Stimulated activated naive CD8-positive, alpha-beta T cell treated with anti-CD3 and anti-CD28 coated beads, Interleukin-15, amount 100 ng/mL, for 72 hours (primary cell): ENCODE results near the gene LORICRIN.
A peak's percentile ranks its signal among the peaks of the same experiment; 100 is the strongest.

Experiments
- ATAC-seq: fragments of 150-1000 bp; cut with Tn5 transposase; 2 replicates; pipeline ENCODE4 v1.10.0; 2021; ENCODE audit warnings: mild to moderate bottlenecking, moderate library complexity
- DNase-seq, 2 donors: peaks; one replicate each; pipeline ENCODE4 v3.0.0; 2021 to 2022
- H3K27ac Mint-ChIP-seq, 2 donors: one replicate each; pipeline ENCODE4 v1.8.0; 2022; ENCODE audit warnings: mild to moderate bottlenecking in 2 of 2, mixed read lengths in 2 of 2, moderate library complexity in 2 of 2
- H3K27me3 Mint-ChIP-seq: one replicate; pipeline ENCODE4 v1.8.0; 2022; ENCODE audit warnings: mixed read lengths
- H3K4me1 Mint-ChIP-seq: one replicate; pipeline ENCODE4 v1.8.0; 2022; ENCODE audit warnings: mild to moderate bottlenecking, mixed read lengths
- H3K4me3 Mint-ChIP-seq, 2 donors: one replicate each; pipeline ENCODE4 v1.8.0; 2022; ENCODE audit warnings: mild to moderate bottlenecking in 2 of 2, mixed read lengths in 2 of 2, moderate library complexity in 1 of 2
- H3K9me3 Mint-ChIP-seq, 2 donors: one replicate each; pipeline ENCODE4 v1.8.0; 2022; ENCODE audit warnings: mixed read lengths in 2 of 2

Gene LORICRIN

GRCh38 chr1:153238527-153238926 lies 21.0 kb upstream of the LORICRIN start:
- H3K4me3 Mint-ChIP-seq: no peak overlapping the region
- peaks cover 13% of the 10 kb centered on the region for H3K27me3 Mint-ChIP-seq
- no peak overlapping the region for H3K27ac Mint-ChIP-seq
- no peaks in the 10 kb centered on the region for H3K9me3 Mint-ChIP-seq
- H3K4me1 Mint-ChIP-seq: no peaks in the 10 kb centered on the region
- DNase-seq (no peak), ATAC-seq (no peak)

GRCh38 chr1:153242160-153242559 lies 17.3 kb upstream of the LORICRIN start:
- DNase-seq: no peak
- Mint-ChIP-seq H3K4me1 (no peaks in the 10 kb centered on the region), H3K9me3 (peaks cover 11 to 13% of the 10 kb centered on the region in 2 donors), H3K27me3 (peaks cover 8% of the 10 kb centered on the region), H3K4me3 (no peak overlapping the region), H3K27ac (no peak overlapping the region)
- no peak for ATAC-seq

GRCh38 chr1:153245466-153245865 lies 14.0 kb upstream of the LORICRIN start:
- H3K27ac Mint-ChIP-seq: no peak overlapping the region
- peaks cover 11 to 13% of the 10 kb centered on the region in 2 donors for H3K9me3 Mint-ChIP-seq
- DNase-seq (no peak), ATAC-seq (no peak)
- peaks cover 18% of the 10 kb centered on the region for H3K27me3 Mint-ChIP-seq
- no peak overlapping the region for H3K4me3 Mint-ChIP-seq
- H3K4me1 Mint-ChIP-seq: no peaks in the 10 kb centered on the region

- Mint-ChIP-seq H3K4me1 (no peaks in the 10 kb centered on the region), H3K27me3 (peaks cover 20% of the 10 kb centered on the region), H3K4me3 (no peak overlapping the region), H3K27ac (no peak overlapping the region), H3K9me3 (peaks cover 11 to 13% of the 10 kb centered on the region in 2 donors)
- ATAC-seq (no peak), DNase-seq (no peak)
These were observed 13.5 kb upstream of the LORICRIN start for GRCh38 chr1:153246018-153246417.

GRCh38 chr1:153246825-153247224 lies 12.7 kb upstream of the LORICRIN start:
- Mint-ChIP-seq H3K4me3 (no peak overlapping the region), H3K9me3 (peaks cover 11 to 13% of the 10 kb centered on the region in 2 donors), H3K4me1 (no peaks in the 10 kb centered on the region), H3K27me3 (peaks cover 26% of the 10 kb centered on the region), H3K27ac (no peak overlapping the region)
- ATAC-seq (no peak), DNase-seq (no peak)

GRCh38 chr1:153248176-153248879 lies 11.2 kb upstream of the LORICRIN start:
- no peaks in the 10 kb centered on the region for H3K4me1 Mint-ChIP-seq
- DNase-seq (no peak), ATAC-seq (no peak)
- no peak overlapping the region for H3K4me3 Mint-ChIP-seq
- peaks cover 34% of the 10 kb centered on the region for H3K27me3 Mint-ChIP-seq
- no peak overlapping the region for H3K27ac Mint-ChIP-seq
- peaks cover 11 to 13% of the 10 kb centered on the region in 2 donors for H3K9me3 Mint-ChIP-seq

GRCh38 chr1:153250166-153250565 lies 9.3 kb upstream of the LORICRIN start:
- DNase-seq (no peak), ATAC-seq (no peak)
- Mint-ChIP-seq H3K27me3 (peaks cover 34% of the 10 kb centered on the region), H3K4me3 (no peak overlapping the region), H3K4me1 (no peaks in the 10 kb centered on the region), H3K27ac (no peak overlapping the region), H3K9me3 (peaks cover 0 to under 1% of the 10 kb centered on the region in 2 donors)

GRCh38 chr1:153251087-153251486 lies 8.4 kb upstream of the LORICRIN start:
- H3K4me3 Mint-ChIP-seq: no peak overlapping the region
- H3K9me3 Mint-ChIP-seq: no peaks in the 10 kb centered on the region
- peaks cover 34% of the 10 kb centered on the region for H3K27me3 Mint-ChIP-seq

GRCh38 chr1:153251562-153251961 lies 7.9 kb upstream of the LORICRIN start:
- no peak for ATAC-seq
- no peak for DNase-seq
- Mint-ChIP-seq H3K4me3 (no peak overlapping the region), H3K27ac (no peak overlapping the region), H3K27me3 (peaks cover 34% of the 10 kb centered on the region), H3K4me1 (no peaks in the 10 kb centered on the region), H3K9me3 (no peaks in the 10 kb centered on the region)

More at GRCh38 chr1:153251087-153251486, 8.4 kb upstream of the LORICRIN start:
- DNase-seq (no peak), ATAC-seq (no peak)
- Mint-ChIP-seq H3K4me1 (no peaks in the 10 kb centered on the region), H3K27ac (no peak overlapping the region)

- no peak overlapping the region for H3K27ac Mint-ChIP-seq
- peaks cover 34% of the 10 kb centered on the region for H3K27me3 Mint-ChIP-seq
- DNase-seq: no peak
- no peaks in the 10 kb centered on the region for H3K4me1 Mint-ChIP-seq
- no peaks in the 10 kb centered on the region for H3K9me3 Mint-ChIP-seq
- no peak for ATAC-seq
- no peak overlapping the region for H3K4me3 Mint-ChIP-seq
These were observed 7.5 kb upstream of the LORICRIN start for GRCh38 chr1:153251988-153252387.

- no peak overlapping the region for H3K4me3 Mint-ChIP-seq
These were observed 6.4 kb upstream of the LORICRIN start for GRCh38 chr1:153253076-153253475.

GRCh38 chr1:153253693-153254092 lies 5.8 kb upstream of the LORICRIN start:
- Mint-ChIP-seq H3K9me3 (no peaks in the 10 kb centered on the region), H3K4me3 (no peak overlapping the region), H3K27me3 (peaks cover 37% of the 10 kb centered on the region), H3K4me1 (no peaks in the 10 kb centered on the region), H3K27ac (no peak overlapping the region)
- DNase-seq (no peak), ATAC-seq (peak; percentile 31)

More at GRCh38 chr1:153253076-153253475, 6.4 kb upstream of the LORICRIN start:
- Mint-ChIP-seq H3K27ac (no peak overlapping the region), H3K9me3 (no peaks in the 10 kb centered on the region), H3K4me1 (no peaks in the 10 kb centered on the region), H3K27me3 (peaks cover 32% of the 10 kb centered on the region)
- no peak for DNase-seq
- no peak for ATAC-seq

- H3K27me3 Mint-ChIP-seq: peaks cover 70% of the 10 kb centered on the region
- H3K4me3 Mint-ChIP-seq: peak overlapping the region; percentile 27 to 28
- H3K4me1 Mint-ChIP-seq: peaks cover 30% of the 10 kb centered on the region
- DNase-seq: peak; percentile 29 to 32
- ATAC-seq: peak; percentile 64
- H3K9me3 Mint-ChIP-seq: no peaks in the 10 kb centered on the region
- H3K27ac Mint-ChIP-seq: no peak overlapping the region
These were observed 1.2 kb downstream of the LORICRIN start for GRCh38 chr1:153260585-153261280.

GRCh38 chr1:153261281-153262069 lies 2.0 kb downstream of the LORICRIN start:
- H3K27ac Mint-ChIP-seq: no peak overlapping the region
- peaks cover 77% of the 10 kb centered on the region for H3K27me3 Mint-ChIP-seq
- peaks cover 30% of the 10 kb centered on the region for H3K4me1 Mint-ChIP-seq
- DNase-seq (peak in 1 of 2 donors; percentile 20), ATAC-seq (peak; percentile 31)
- H3K4me3 Mint-ChIP-seq: peak overlapping the region; percentile 69 to 77
- H3K9me3 Mint-ChIP-seq: no peaks in the 10 kb centered on the region

- Mint-ChIP-seq H3K27me3 (peaks cover 83% of the 10 kb centered on the region), H3K9me3 (no peaks in the 10 kb centered on the region), H3K27ac (no peak overlapping the region), H3K4me1 (peaks cover 30% of the 10 kb centered on the region), H3K4me3 (peak overlapping the region; percentile 69 to 77)
- no peak for ATAC-seq
- DNase-seq: no peak
These were observed 2.5 kb downstream of the LORICRIN start for GRCh38 chr1:153262070-153262366.
